GM19240 (cell line): ENCODE results near the gene FASN.

Experiments used
- DNase-seq: peaks from one replicate; pipeline ENCODE4 v3.0.0; 2011; ENCODE audit warnings: low spot score; ENCODE audit not compliant: insufficient read length

The FASN gene

GRCh38 chr17:82028966-82029365 lies 69.1 kb downstream of the FASN start:
- no peak for DNase-seq
